K562 (cell line): ENCODE measurements around the gene MYO9A. TPM values are rescaled to one million over a fixed set of nuclear protein-coding genes. Genes with fewer than 3 reads are reported as not detected.

Experiments
- CBX3 ChIP-seq, 2 experiments: IDR thresholded peaks; 1 replicate in 1 of 2; 2 replicates in 1 of 2; pipeline ENCODE4 v1.6.1; 2012; ENCODE audit warnings: inconsistent platforms in 2 of 2, low read length in 2 of 2, borderline replicate concordance in 1 of 2, control low read depth in 1 of 2
- CHCHD3 ChIP-seq: fragments of 250-450 bp; sonication (Bioruptor Pico); IDR thresholded peaks from 2 replicates; pipeline ENCODE4 v2.1.2; 2022; ENCODE audit warnings: mild to moderate bottlenecking
- EZH2 ChIP-seq: IDR thresholded peaks from 2 replicates; pipeline ENCODE4 v1.6.1; 2012; ENCODE audit warnings: low read depth, mild to moderate bottlenecking, inconsistent platforms, low read length, borderline replicate concordance
- FOXJ2 ChIP-seq: fragments of 200-800 bp; sonication (Bioruptor generic); IDR thresholded peaks from 2 replicates; pipeline ENCODE4 v1.6.1; 2016; ENCODE audit warnings: missing genetic modification characterization, missing compliant biosample characterization
- FOXK2 ChIP-seq, 2 experiments: fragments of 450-650 bp; IDR thresholded peaks in 1 of 2; conservative IDR thresholded peaks in 1 of 2; 2 replicates each; pipeline ENCODE4 v1.6.1; 2016; ENCODE audit warnings: low read depth in 2 of 2, mild to moderate bottlenecking in 1 of 2
- JUN ChIP-seq, 2 experiments: sonication (generic) in 1 of 2; formaldehyde crosslinking in 1 of 2; IDR thresholded peaks; 2 replicates each; pipeline versions ENCODE4 v1.6.1 to v1.8.0; 2012 to 2022; ENCODE audit warnings: borderline replicate concordance in 2 of 2, mild to moderate bottlenecking in 2 of 2, improper control_type of control experiment in 1 of 2, low read depth in 1 of 2, low read length in 1 of 2, missing genetic modification reagents in 1 of 2
- KAT8 ChIP-seq: fragments of 450-650 bp; IDR thresholded peaks from 2 replicates; pipeline ENCODE4 v1.6.1; 2016; ENCODE audit warnings: low read depth, mild to moderate bottlenecking
- LCOR ChIP-seq: sonication (generic); formaldehyde crosslinking; IDR thresholded peaks from 2 replicates; pipeline ENCODE4 v1.8.0; 2022; ENCODE audit warnings: mild to moderate bottlenecking, missing genetic modification reagents
- NUFIP1 ChIP-seq: fragments of 450-650 bp; IDR thresholded peaks from 2 replicates; pipeline ENCODE4 v1.6.1; 2018; ENCODE audit not compliant: partially characterized antibody
- PHF8 ChIP-seq: fragments of 200-600 bp; sonication (generic); IDR thresholded peaks from 2 replicates; pipeline ENCODE4 v1.6.1; 2012; ENCODE audit warnings: mixed run types, mild to moderate bottlenecking, inconsistent platforms, low read length, moderate library complexity, borderline replicate concordance
- RBFOX2 ChIP-seq: fragments of 200-400 bp; formaldehyde crosslinking; IDR thresholded peaks from 2 replicates; pipeline ENCODE4 v1.6.1; 2017; ENCODE audit warnings: low read depth, mild to moderate bottlenecking, low read length, moderate library complexity
- TAF1 ChIP-seq: IDR thresholded peaks from 2 replicates; pipeline ENCODE4 v1.6.1; 2011; ENCODE audit warnings: mild to moderate bottlenecking, low read length, moderate library complexity; ENCODE audit not compliant: insufficient read depth, control insufficient read depth, severe bottlenecking; ENCODE audit errors: extremely low read depth
- TCF7 ChIP-seq: sonication (generic); IDR thresholded peaks from 2 replicates; pipeline ENCODE4 v1.6.1; 2016; ENCODE audit warnings: antibody characterized with exemption, borderline replicate concordance
- ZNF79 ChIP-seq: fragments of 250-450 bp; sonication (Bioruptor Pico); IDR thresholded peaks from 2 replicates; pipeline ENCODE4 v1.4.0; 2020; ENCODE audit warnings: low read depth, mild to moderate bottlenecking, moderate library complexity
- polyA plus RNA-seq, 8 experiments: library from polyadenylated mRNA; depleted of rRNA in 4 of 8; stranded (reverse) in 5 of 8; unstranded in 3 of 8; fragments of >200 nt; fragmentation: Nextera tagmentation in 2 of 8; fragmentation: Illumina TruSeq in 1 of 8; extraction: Ambion mirVana in 2 of 8; extraction: Trizol in 1 of 8; gene quantifications; 2 replicates each; pipeline versions ENCODE4 v1.2.1 to v1.2.3, GENCODE V29; 2011 to 2014; ENCODE audit warnings: inconsistent platforms in 1 of 8, missing spikeins in 1 of 8
- total RNA-seq, 7 experiments: library from RNA; depleted of rRNA in 6 of 7; stranded (reverse); fragments of >200 nt in 6 of 7; fragmentation: Illumina TruSeq in 2 of 7; extraction: Trizol in 2 of 7; gene quantifications; 2 replicates each; pipeline versions ENCODE4 v1.2.1 to v1.2.3, GENCODE V29; 2011 to 2021; ENCODE audit warnings: low replicate concordance in 1 of 7
- TF ChIP-seq, protein P1 (sequence below): sonication (generic); formaldehyde crosslinking; IDR thresholded peaks from 2 replicates; pipeline ENCODE4 v1.8.0; 2022; ENCODE audit warnings: mild to moderate bottlenecking, low read depth, missing genetic modification reagents
- TF ChIP-seq, protein P2 (sequence below): sonication (generic); formaldehyde crosslinking; IDR thresholded peaks from 2 replicates; pipeline ENCODE4 v1.8.1; 2023; ENCODE audit warnings: mild to moderate bottlenecking, missing genetic modification reagents, moderate library complexity
- TF ChIP-seq, protein P3 (sequence below): fragments of 450-650 bp; IDR thresholded peaks from 2 replicates; pipeline ENCODE4 v1.6.1; 2016; ENCODE audit warnings: mild to moderate bottlenecking
- TF ChIP-seq, protein P4 (sequence below), 2 experiments: IDR thresholded peaks; 2 replicates each; pipeline ENCODE4 v1.6.1; 2011; ENCODE audit warnings: borderline replicate concordance in 1 of 2, control low read depth in 1 of 2, low read depth in 1 of 2, low read length in 1 of 2, mild to moderate bottlenecking in 1 of 2, mixed read lengths in 1 of 2, moderate library complexity in 1 of 2; ENCODE audit not compliant: insufficient read depth in 1 of 2, insufficient read length in 1 of 2, poor library complexity in 1 of 2, severe bottlenecking in 1 of 2; ENCODE audit errors: extremely low read depth in 1 of 2

The MYO9A gene
- total and polyA plus RNA-seq, 9 of the 15 experiments (the other 6 are each of a cell fraction or from before 2014, with no cell fraction given), result 1.9 to 15.4 (median 5.8) TPM

DNA sequence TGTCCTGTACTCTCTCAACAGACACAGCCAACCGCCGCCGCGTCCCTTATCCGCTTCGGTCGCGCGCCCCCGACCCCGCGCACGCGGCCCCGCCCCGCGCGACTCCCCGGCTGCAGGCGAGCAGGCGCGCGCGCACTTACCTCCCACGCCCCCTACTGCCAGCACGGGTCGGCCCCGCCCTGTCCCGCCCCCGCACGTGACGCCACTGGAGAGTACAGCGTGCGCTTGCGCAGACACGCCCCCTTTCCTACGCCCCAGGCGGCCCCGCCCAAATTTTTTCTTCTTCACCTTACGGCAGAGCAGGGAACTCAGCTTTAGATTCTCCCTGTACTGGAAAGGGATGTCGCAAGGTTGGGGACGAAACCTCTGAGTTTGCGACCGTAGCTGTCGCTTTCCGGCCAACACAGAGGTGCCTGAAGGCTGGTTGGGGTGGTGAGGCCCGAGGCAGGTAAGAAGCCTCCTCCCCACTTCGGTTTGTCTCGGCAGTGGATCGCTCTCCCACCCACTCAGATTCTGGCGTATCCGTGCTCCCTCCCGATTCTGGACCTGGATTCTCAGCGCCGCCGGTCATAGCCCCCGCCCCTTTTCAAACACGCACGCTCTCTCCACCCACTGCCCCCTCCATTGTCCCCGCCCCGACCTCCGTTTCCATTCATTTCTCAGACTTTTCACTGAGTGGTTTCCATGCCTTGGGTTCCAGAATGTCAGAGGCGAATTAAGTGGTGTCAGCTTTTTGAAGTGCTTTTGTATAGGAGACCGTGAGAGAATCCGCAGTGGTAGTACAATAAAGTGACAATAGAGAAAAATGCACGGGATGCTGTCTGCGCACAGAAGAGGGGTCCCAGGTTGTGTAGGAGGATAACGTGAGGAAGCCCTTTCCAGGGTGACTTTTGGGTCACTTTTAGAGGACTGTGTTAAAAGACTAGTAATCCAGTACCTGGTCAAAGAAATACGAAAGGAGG, at the start of gene MYO9A, which contains the start of gene SENP8 (continued):
- TF ChIP-seq FOXJ2, result 0 out of 2 replicates have a peak, but pooled peaks have one; percentile 29
- no peak for TF ChIP-seq CHCHD3
- TF ChIP-seq, protein P1, sequence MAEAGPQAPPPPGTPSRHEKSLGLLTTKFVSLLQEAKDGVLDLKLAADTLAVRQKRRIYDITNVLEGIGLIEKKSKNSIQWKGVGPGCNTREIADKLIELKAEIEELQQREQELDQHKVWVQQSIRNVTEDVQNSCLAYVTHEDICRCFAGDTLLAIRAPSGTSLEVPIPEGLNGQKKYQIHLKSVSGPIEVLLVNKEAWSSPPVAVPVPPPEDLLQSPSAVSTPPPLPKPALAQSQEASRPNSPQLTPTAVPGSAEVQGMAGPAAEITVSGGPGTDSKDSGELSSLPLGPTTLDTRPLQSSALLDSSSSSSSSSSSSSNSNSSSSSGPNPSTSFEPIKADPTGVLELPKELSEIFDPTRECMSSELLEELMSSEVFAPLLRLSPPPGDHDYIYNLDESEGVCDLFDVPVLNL, result no peak
- TF ChIP-seq, protein P2, sequence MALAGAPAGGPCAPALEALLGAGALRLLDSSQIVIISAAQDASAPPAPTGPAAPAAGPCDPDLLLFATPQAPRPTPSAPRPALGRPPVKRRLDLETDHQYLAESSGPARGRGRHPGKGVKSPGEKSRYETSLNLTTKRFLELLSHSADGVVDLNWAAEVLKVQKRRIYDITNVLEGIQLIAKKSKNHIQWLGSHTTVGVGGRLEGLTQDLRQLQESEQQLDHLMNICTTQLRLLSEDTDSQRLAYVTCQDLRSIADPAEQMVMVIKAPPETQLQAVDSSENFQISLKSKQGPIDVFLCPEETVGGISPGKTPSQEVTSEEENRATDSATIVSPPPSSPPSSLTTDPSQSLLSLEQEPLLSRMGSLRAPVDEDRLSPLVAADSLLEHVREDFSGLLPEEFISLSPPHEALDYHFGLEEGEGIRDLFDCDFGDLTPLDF, result 0 out of 2 replicates have a peak, but pooled peaks have one; percentile 51
- TF ChIP-seq NUFIP1, result no peak
- TF ChIP-seq EZH2, result no peak
- TF ChIP-seq LCOR (CRISPR knock-in tag), result peak; percentile 61; the same call in 1 of the 2 replicates
- 0 out of 3 replicates have a peak, but pooled peaks of 1 of the 2 experiments have one; percentile 6 for TF ChIP-seq CBX3 (IDR thresholded peaks at IDR 0.05; ENCODE audit: borderline replicate concordance in 1 of 2, low read length in 2 of 2)
- no peak for TF ChIP-seq TAF1
- TF ChIP-seq KAT8, result no peak
- no peak for TF ChIP-seq ZNF79 (CRISPR knock-in tag)
- peak in 1 of 2 experiments; percentile 55; a peak in 1 of 4 replicates for TF ChIP-seq FOXK2 (conservative IDR thresholded peaks at IDR 0.05 in 1 of 2, IDR thresholded peaks at IDR 0.05 in 1 of 2; ENCODE audit: low read depth in 2 of 2)
- TF ChIP-seq PHF8, result peak; percentile 71; the same call in 1 of the 2 replicates
- TF ChIP-seq JUN (IDR thresholded peaks at IDR 0.05; ENCODE audit: borderline replicate concordance, low read depth, low read length), result no peak; the same call in 1 of the 2 replicates
- no peak for TF ChIP-seq JUN (CRISPR knock-in tag; IDR thresholded peaks at IDR 0.05; ENCODE audit: borderline replicate concordance)
- TF ChIP-seq, protein P3, sequence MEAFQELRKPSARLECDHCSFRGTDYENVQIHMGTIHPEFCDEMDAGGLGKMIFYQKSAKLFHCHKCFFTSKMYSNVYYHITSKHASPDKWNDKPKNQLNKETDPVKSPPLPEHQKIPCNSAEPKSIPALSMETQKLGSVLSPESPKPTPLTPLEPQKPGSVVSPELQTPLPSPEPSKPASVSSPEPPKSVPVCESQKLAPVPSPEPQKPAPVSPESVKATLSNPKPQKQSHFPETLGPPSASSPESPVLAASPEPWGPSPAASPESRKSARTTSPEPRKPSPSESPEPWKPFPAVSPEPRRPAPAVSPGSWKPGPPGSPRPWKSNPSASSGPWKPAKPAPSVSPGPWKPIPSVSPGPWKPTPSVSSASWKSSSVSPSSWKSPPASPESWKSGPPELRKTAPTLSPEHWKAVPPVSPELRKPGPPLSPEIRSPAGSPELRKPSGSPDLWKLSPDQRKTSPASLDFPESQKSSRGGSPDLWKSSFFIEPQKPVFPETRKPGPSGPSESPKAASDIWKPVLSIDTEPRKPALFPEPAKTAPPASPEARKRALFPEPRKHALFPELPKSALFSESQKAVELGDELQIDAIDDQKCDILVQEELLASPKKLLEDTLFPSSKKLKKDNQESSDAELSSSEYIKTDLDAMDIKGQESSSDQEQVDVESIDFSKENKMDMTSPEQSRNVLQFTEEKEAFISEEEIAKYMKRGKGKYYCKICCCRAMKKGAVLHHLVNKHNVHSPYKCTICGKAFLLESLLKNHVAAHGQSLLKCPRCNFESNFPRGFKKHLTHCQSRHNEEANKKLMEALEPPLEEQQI, result no peak
- TF ChIP-seq, protein P4, sequence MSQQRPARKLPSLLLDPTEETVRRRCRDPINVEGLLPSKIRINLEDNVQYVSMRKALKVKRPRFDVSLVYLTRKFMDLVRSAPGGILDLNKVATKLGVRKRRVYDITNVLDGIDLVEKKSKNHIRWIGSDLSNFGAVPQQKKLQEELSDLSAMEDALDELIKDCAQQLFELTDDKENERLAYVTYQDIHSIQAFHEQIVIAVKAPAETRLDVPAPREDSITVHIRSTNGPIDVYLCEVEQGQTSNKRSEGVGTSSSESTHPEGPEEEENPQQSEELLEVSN (IDR thresholded peaks at IDR 0.05; ENCODE audit: borderline replicate concordance in 1 of 2, extremely low read depth in 1 of 2, insufficient read depth in 1 of 2, insufficient read length in 1 of 2, low read depth in 1 of 2, low read length in 1 of 2, poor library complexity in 1 of 2, severe bottlenecking in 1 of 2), result peak in 1 of 2 experiments; percentile 21
- peak; percentile 45 for TF ChIP-seq RBFOX2
- no peak; the same call in 1 of the 2 replicates for TF ChIP-seq TCF7
